ENCODE measurements around the gene NMNAT2. TPM values are rescaled to one million over a fixed set of nuclear protein-coding genes. Genes with fewer than 3 reads are reported as not detected.

NMNAT2 gene
- total and polyA plus RNA-seq, 2 of the 13 experiments (the other 11 are each of a cell fraction or from before 2014, with no cell fraction given), result not detected

DNA sequence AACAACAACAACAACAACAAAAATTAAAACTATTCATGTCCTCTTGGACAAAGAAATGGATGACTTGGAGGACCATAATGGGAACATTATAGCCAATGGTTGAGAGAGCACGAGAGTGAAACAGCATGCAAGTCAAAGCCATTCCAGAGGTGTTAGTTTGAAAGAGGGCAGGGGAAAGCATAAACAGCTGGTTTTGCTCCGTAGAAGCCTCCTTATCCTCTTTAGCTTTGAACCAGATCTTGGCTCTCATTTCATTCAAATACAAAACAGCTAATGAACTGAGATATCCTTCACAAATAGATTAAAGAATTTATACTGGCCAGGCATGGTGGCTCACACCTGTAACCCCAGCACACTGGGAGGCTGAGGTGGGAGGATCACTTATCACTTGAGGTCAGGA is 45.4 kb upstream of the NMNAT2 start:
- H3K9ac ChIP-seq (ENCODE audit: insufficient read depth, low read depth, low read length), result no peak overlapping the region
- no peaks in the 10 kb centered on the region for H3K36me3 ChIP-seq (replicated peaks in 1 of 2; ENCODE audit: control insufficient read depth in 1 of 2, insufficient read depth in 2 of 2, low read length in 2 of 2)
- no peak overlapping the region for H3K27ac ChIP-seq (ENCODE audit: extremely low read length, insufficient read depth, low read length)
- ChIA-PET POLR2A (no interaction called here), CTCF (ENCODE audit: low intra/inter-chr PET ratio, low total read pairs) (no interaction called here)
- BruUV-seq (replicated peaks), result no TSS peak
- no peaks in the 10 kb centered on the region for H3K9me3 ChIP-seq (ENCODE audit: low read length)
- FAIRE-seq (no peak), ATAC-seq (no peak), DNase-seq (ENCODE audit: low spot score) (no peak)
- in situ Hi-C loops (cut with HindIII; ENCODE audit: extremely low pct_ligation_motif_present, low pct_unique_long_range_greater_than_20kb) (no loop called here), intact Hi-C loops (cut with micrococcal nuclease; ENCODE audit: unreplicated experiment) (no loop called here)
- 53% methylated on average over 2 of the region's 2 CpGs for WGBS (ENCODE audit: low lambda C conversion rate)
- TF ChIP-seq HNRNPK (IDR thresholded peaks at IDR 0.05; ENCODE audit: low read depth, low read length, poor library complexity, severe bottlenecking), result no peak
- TF ChIP-seq GATAD1 (CRISPR knock-in tag; IDR thresholded peaks at IDR 0.05), result no peak
- no peaks in the 10 kb centered on the region for H3K79me2 ChIP-seq (ENCODE audit: insufficient read depth, low read length)
- H3K4me1 ChIP-seq (ENCODE audit: insufficient read depth, low read length), result peaks cover 18% of the 10 kb centered on the region
- no peaks in the 10 kb centered on the region for H4K20me1 ChIP-seq (ENCODE audit: insufficient read depth, low read length)
- no peak overlapping the region for H2AFZ ChIP-seq (ENCODE audit: low read length)
- H3K4me3 ChIP-seq (replicated peaks in 1 of 3; ENCODE audit: insufficient read depth in 1 of 3, low read depth in 2 of 3, low read length in 3 of 3), result no peak overlapping the region
- H3K27me3 ChIP-seq (ENCODE audit: control insufficient read depth in 1 of 2, insufficient read depth in 2 of 2, low read length in 2 of 2), result no peaks in the 10 kb centered on the region
- no peak overlapping the region for H3K4me2 ChIP-seq (ENCODE audit: low read depth, low read length)

DNA sequence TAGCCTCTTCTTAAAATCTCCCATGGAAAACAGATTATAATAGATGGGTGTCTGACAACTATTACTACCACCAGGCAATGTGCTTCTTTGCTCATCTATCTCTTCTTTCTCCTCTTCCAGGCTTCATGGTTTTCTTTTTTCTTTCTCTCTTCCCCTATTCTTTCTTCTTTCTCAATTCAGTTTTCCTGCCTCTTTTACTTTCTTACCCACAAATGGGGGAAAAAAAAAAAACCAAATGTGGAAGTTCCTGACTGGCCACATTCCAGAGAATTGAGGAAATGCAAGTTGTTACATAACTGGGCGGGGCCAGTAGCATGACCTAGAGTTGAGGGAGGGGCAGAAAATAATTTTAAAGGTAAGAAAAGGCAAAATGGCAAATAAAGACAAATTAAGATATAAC is 43.2 kb upstream of the NMNAT2 start:
- ChIA-PET POLR2A (no interaction called here), CTCF (ENCODE audit: low intra/inter-chr PET ratio, low total read pairs) (no interaction called here)
- TF ChIP-seq NRL (CRISPR knock-in tag; IDR thresholded peaks at IDR 0.05; ENCODE audit: borderline replicate concordance), result no peak
- TF ChIP-seq, protein P1, sequence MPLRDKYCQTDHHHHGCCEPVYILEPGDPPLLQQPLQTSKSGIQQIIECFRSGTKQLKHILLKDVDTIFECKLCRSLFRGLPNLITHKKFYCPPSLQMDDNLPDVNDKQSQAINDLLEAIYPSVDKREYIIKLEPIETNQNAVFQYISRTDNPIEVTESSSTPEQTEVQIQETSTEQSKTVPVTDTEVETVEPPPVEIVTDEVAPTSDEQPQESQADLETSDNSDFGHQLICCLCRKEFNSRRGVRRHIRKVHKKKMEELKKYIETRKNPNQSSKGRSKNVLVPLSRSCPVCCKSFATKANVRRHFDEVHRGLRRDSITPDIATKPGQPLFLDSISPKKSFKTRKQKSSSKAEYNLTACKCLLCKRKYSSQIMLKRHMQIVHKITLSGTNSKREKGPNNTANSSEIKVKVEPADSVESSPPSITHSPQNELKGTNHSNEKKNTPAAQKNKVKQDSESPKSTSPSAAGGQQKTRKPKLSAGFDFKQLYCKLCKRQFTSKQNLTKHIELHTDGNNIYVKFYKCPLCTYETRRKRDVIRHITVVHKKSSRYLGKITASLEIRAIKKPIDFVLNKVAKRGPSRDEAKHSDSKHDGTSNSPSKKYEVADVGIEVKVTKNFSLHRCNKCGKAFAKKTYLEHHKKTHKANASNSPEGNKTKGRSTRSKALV (CRISPR knock-in tag; IDR thresholded peaks at IDR 0.05), result no peak
- TF ChIP-seq, protein P2, sequence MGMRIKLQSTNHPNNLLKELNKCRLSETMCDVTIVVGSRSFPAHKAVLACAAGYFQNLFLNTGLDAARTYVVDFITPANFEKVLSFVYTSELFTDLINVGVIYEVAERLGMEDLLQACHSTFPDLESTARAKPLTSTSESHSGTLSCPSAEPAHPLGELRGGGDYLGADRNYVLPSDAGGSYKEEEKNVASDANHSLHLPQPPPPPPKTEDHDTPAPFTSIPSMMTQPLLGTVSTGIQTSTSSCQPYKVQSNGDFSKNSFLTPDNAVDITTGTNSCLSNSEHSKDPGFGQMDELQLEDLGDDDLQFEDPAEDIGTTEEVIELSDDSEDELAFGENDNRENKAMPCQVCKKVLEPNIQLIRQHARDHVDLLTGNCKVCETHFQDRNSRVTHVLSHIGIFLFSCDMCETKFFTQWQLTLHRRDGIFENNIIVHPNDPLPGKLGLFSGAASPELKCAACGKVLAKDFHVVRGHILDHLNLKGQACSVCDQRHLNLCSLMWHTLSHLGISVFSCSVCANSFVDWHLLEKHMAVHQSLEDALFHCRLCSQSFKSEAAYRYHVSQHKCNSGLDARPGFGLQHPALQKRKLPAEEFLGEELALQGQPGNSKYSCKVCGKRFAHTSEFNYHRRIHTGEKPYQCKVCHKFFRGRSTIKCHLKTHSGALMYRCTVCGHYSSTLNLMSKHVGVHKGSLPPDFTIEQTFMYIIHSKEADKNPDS (CRISPR knock-in tag; IDR thresholded peaks at IDR 0.05), result no peak
- no peak for TF ChIP-seq ZFP37 (CRISPR knock-in tag; IDR thresholded peaks at IDR 0.05; ENCODE audit: borderline replicate concordance)
- no peak for TF ChIP-seq PHF20 (CRISPR knock-in tag; IDR thresholded peaks at IDR 0.05)
- no peak for TF ChIP-seq ZNF430 (CRISPR knock-in tag; IDR thresholded peaks at IDR 0.05)
- no peak for TF ChIP-seq FOXJ3 (CRISPR knock-in tag; IDR thresholded peaks at IDR 0.05; ENCODE audit: borderline replicate concordance)
- no peak for TF ChIP-seq NR2F1 (CRISPR knock-in tag; IDR thresholded peaks at IDR 0.05)
- TF ChIP-seq, protein P3, sequence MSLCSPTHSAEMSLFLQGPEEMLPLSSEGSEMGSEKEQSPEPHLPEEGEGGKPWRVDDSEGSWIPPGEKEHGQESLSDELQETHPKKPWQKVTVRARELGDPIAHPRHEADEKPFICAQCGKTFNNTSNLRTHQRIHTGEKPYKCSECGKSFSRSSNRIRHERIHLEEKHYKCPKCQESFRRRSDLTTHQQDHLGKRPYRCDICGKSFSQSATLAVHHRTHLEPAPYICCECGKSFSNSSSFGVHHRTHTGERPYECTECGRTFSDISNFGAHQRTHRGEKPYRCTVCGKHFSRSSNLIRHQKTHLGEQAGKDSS (CRISPR knock-in tag; IDR thresholded peaks at IDR 0.05; ENCODE audit: borderline replicate concordance, low read depth), result no peak
- no peak for TF ChIP-seq ZNF746 (CRISPR knock-in tag; IDR thresholded peaks at IDR 0.05)
- no peak for TF ChIP-seq SMARCE1 (IDR thresholded peaks at IDR 0.05; ENCODE audit: borderline replicate concordance)
- no peak for TF ChIP-seq WIZ (CRISPR knock-in tag; IDR thresholded peaks at IDR 0.05)
- Histone ChIP-seq H3K79me2 (ENCODE audit: insufficient read depth, low read length) (no peaks in the 10 kb centered on the region), H3K4me2 (ENCODE audit: low read depth, low read length) (no peak overlapping the region), H3K4me1 (ENCODE audit: insufficient read depth, low read length) (no peaks in the 10 kb centered on the region), H3K27ac (ENCODE audit: extremely low read length, insufficient read depth, low read length) (no peak overlapping the region), H3K9me3 (ENCODE audit: low read length) (no peaks in the 10 kb centered on the region), H3K4me3 (replicated peaks in 1 of 3; ENCODE audit: insufficient read depth in 1 of 3, low read depth in 2 of 3, low read length in 3 of 3) (no peak overlapping the region), H3K27me3 (ENCODE audit: control insufficient read depth in 1 of 2, insufficient read depth in 2 of 2, low read length in 2 of 2) (no peaks in the 10 kb centered on the region), H3K36me3 (replicated peaks in 1 of 2; ENCODE audit: control insufficient read depth in 1 of 2, insufficient read depth in 2 of 2, low read length in 2 of 2) (no peaks in the 10 kb centered on the region), H4K20me1 (ENCODE audit: insufficient read depth, low read length) (no peaks in the 10 kb centered on the region), H3K9ac (ENCODE audit: insufficient read depth, low read depth, low read length) (no peak overlapping the region), H2AFZ (ENCODE audit: low read length) (no peak overlapping the region)
- WGBS (ENCODE audit: low lambda C conversion rate), result 74% methylated on average over 1 of the region's 1 CpG
- in situ Hi-C loops (cut with HindIII; ENCODE audit: extremely low pct_ligation_motif_present, low pct_unique_long_range_greater_than_20kb) (no loop called here), intact Hi-C loops (cut with micrococcal nuclease; ENCODE audit: unreplicated experiment) (no loop called here)
- no peak for ATAC-seq
- no peak for FAIRE-seq
- no TSS peak for BruUV-seq (replicated peaks)
- DNase-seq (ENCODE audit: low spot score), result no peak

Measured in HepG2 (cell line).